Measurements from ENCODE around the gene CSDE1. TPM values are rescaled to one million over a fixed set of nuclear protein-coding genes. Genes with fewer than 3 reads are reported as not detected.

CSDE1 gene
- total and polyA plus RNA-seq, 2 donors (not counting 1 experiment from before 2014, with no cell fraction given) = 374 to 1,392 TPM

- H3K79me2 ChIP-seq (ENCODE audit: control insufficient read depth, insufficient read depth, low read length) = peaks cover 38% of the 10 kb centered on the region
- DNase-seq (ENCODE audit: low read depth in 2 of 2) = no peak
- H3K27me3 ChIP-seq (ENCODE audit: control insufficient read depth, insufficient read depth, low read length) = no peaks in the 10 kb centered on the region
- TF ChIP-seq CTCF (conservative IDR thresholded peaks at IDR 0.05 in 1 of 2, IDR thresholded peaks at IDR 0.05 in 1 of 2; ENCODE audit: low read depth in 1 of 2, low read length in 2 of 2) (no peak), EZH2 (IDR thresholded peaks at IDR 0.05; ENCODE audit: low read length, missing control alignments) (no peak)
- no peaks in the 10 kb centered on the region for H4K20me1 ChIP-seq (ENCODE audit: control insufficient read depth, extremely low read depth, insufficient read depth, low read length)
- H3K4me1 ChIP-seq (ENCODE audit: control insufficient read depth, extremely low read depth, insufficient read depth, low read length) = peaks cover 2% of the 10 kb centered on the region
- H3K9ac ChIP-seq (ENCODE audit: insufficient read depth, low read length) = no peak overlapping the region
- no peak overlapping the region for H2AFZ ChIP-seq (ENCODE audit: low read length)
- no peak overlapping the region for H3K27ac ChIP-seq (ENCODE audit: insufficient read depth, low read length)
- H3K4me3 ChIP-seq (replicated peaks in 1 of 4; ENCODE audit: control extremely low read depth in 1 of 4, insufficient read depth in 1 of 4, low read depth in 3 of 4, low read length in 4 of 4) = no peak overlapping the region
- peaks cover 11% of the 10 kb centered on the region for H3K36me3 ChIP-seq (ENCODE audit: control insufficient read depth, insufficient read depth, low read length)
- H3K4me2 ChIP-seq (ENCODE audit: extremely low read depth, insufficient read depth, low read length) = no peak overlapping the region
- no peaks in the 10 kb centered on the region for H3K9me3 ChIP-seq (ENCODE audit: control insufficient read depth, insufficient read depth, low read depth, low read length)
Observed at GRCh38 chr1:114712977-114713376, 44.8 kb downstream of the CSDE1 start.

DNA sequence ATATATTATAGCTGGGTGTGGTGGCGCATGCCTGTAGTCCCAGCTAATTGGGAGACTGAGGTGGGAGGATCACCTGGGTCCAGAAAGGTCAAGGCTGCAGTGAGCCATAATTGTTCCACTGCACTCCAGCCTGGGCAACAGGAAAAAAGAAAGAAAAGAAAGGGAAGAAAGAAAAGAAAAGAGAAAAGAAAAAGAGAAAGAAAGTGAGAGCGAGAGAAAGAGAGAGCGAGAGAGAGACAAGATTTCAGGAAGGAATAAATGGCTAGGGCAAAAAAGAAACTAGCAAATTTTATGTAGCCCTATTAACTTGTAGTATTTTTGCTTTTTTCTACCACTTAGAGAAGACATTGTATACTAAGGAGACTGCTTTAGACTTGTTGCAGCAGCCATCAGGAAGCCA is 47.4 kb downstream of the CSDE1 start:
- no peak overlapping the region for H3K4me2 ChIP-seq (ENCODE audit: extremely low read depth, insufficient read depth, low read length)
- peaks cover 11% of the 10 kb centered on the region for H3K36me3 ChIP-seq (ENCODE audit: control insufficient read depth, insufficient read depth, low read length)
- H2AFZ ChIP-seq (ENCODE audit: low read length) = no peak overlapping the region
- H3K4me1 ChIP-seq (ENCODE audit: control insufficient read depth, extremely low read depth, insufficient read depth, low read length) = no peaks in the 10 kb centered on the region
- no peak overlapping the region for H3K9ac ChIP-seq (ENCODE audit: insufficient read depth, low read length)
- H4K20me1 ChIP-seq (ENCODE audit: control insufficient read depth, extremely low read depth, insufficient read depth, low read length) = no peaks in the 10 kb centered on the region
- H3K79me2 ChIP-seq (ENCODE audit: control insufficient read depth, insufficient read depth, low read length) = peaks cover 26% of the 10 kb centered on the region
- H3K9me3 ChIP-seq (ENCODE audit: control insufficient read depth, insufficient read depth, low read depth, low read length) = no peaks in the 10 kb centered on the region
- no peak for DNase-seq (ENCODE audit: low read depth in 2 of 2)
- no peak overlapping the region for H3K27ac ChIP-seq (ENCODE audit: insufficient read depth, low read length)
- no peak overlapping the region for H3K4me3 ChIP-seq (replicated peaks in 1 of 4; ENCODE audit: control extremely low read depth in 1 of 4, insufficient read depth in 1 of 4, low read depth in 3 of 4, low read length in 4 of 4)
- no peak for TF ChIP-seq CTCF (conservative IDR thresholded peaks at IDR 0.05 in 1 of 2, IDR thresholded peaks at IDR 0.05 in 1 of 2; ENCODE audit: low read depth in 1 of 2, low read length in 2 of 2)
- no peak for TF ChIP-seq EZH2 (IDR thresholded peaks at IDR 0.05; ENCODE audit: low read length, missing control alignments)
- H3K27me3 ChIP-seq (ENCODE audit: control insufficient read depth, insufficient read depth, low read length) = no peaks in the 10 kb centered on the region

DNA sequence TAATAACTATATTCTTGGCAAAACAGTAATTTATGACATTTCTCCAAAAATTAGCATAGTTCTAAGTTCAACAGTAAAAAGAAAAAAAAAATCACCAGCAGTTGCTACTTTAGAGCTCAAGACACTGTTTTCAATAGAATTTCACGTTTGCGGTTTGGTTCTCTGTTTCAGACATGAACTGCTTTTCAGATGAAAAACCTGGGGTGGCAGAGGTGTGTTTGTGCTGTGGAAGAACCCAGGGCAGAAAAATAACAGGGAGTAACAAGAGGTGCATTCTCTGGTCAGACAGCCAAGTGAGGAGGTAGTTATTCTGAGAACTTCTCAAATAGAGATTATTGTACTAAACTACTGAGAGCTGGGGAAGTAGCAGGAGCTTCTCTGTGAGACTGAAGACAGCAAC is 50.2 kb downstream of the CSDE1 start:
- DNase-seq (ENCODE audit: low read depth in 2 of 2) = no peak
- H4K20me1 ChIP-seq (ENCODE audit: control insufficient read depth, extremely low read depth, insufficient read depth, low read length) = no peaks in the 10 kb centered on the region
- H3K79me2 ChIP-seq (ENCODE audit: control insufficient read depth, insufficient read depth, low read length) = peaks cover 2% of the 10 kb centered on the region
- no peak overlapping the region for H3K27ac ChIP-seq (ENCODE audit: insufficient read depth, low read length)
- no peaks in the 10 kb centered on the region for H3K4me1 ChIP-seq (ENCODE audit: control insufficient read depth, extremely low read depth, insufficient read depth, low read length)
- no peaks in the 10 kb centered on the region for H3K27me3 ChIP-seq (ENCODE audit: control insufficient read depth, insufficient read depth, low read length)
- TF ChIP-seq EZH2 (IDR thresholded peaks at IDR 0.05; ENCODE audit: low read length, missing control alignments) = no peak
- no peak for TF ChIP-seq CTCF (conservative IDR thresholded peaks at IDR 0.05 in 1 of 2, IDR thresholded peaks at IDR 0.05 in 1 of 2; ENCODE audit: low read depth in 1 of 2, low read length in 2 of 2)
- no peak overlapping the region for H2AFZ ChIP-seq (ENCODE audit: low read length)
- H3K9ac ChIP-seq (ENCODE audit: insufficient read depth, low read length) = no peak overlapping the region
- H3K4me2 ChIP-seq (ENCODE audit: extremely low read depth, insufficient read depth, low read length) = no peak overlapping the region
- peaks cover 9% of the 10 kb centered on the region for H3K36me3 ChIP-seq (ENCODE audit: control insufficient read depth, insufficient read depth, low read length)
- no peak overlapping the region for H3K4me3 ChIP-seq (replicated peaks in 1 of 4; ENCODE audit: control extremely low read depth in 1 of 4, insufficient read depth in 1 of 4, low read depth in 3 of 4, low read length in 4 of 4)
- H3K9me3 ChIP-seq (ENCODE audit: control insufficient read depth, insufficient read depth, low read depth, low read length) = no peaks in the 10 kb centered on the region

Data from fibroblast of lung (primary cell).